MM.1S (cell line): ENCODE measurements around the gene FBLN7.

Experiments
- EZH2 ChIP-seq: fragments of 300-600 bp; sonication (generic); optimal IDR thresholded peaks from 2 replicates; pipeline ENCODE3; 2017; ENCODE audit warnings: low read depth, mild to moderate bottlenecking, antibody characterized with exemption, low read length, mixed read lengths
- EZH2phosphoT487 ChIP-seq: fragments of 300-600 bp; sonication (generic); IDR thresholded peaks from 2 replicates; pipeline ENCODE4 v1.6.1; 2018; ENCODE audit warnings: antibody characterized with exemption, low read length
- TF ChIP-seq, protein P1 (sequence below): fragments of 300-600 bp; sonication (generic); IDR thresholded peaks from 2 replicates; pipeline ENCODE4 v1.5.1; 2016; ENCODE audit warnings: antibody characterized with exemption, low read length, mixed read lengths

GRCh38 chr2:112162956-112163355, 24.8 kb downstream of the FBLN7 start:
- TF ChIP-seq, protein P1, sequence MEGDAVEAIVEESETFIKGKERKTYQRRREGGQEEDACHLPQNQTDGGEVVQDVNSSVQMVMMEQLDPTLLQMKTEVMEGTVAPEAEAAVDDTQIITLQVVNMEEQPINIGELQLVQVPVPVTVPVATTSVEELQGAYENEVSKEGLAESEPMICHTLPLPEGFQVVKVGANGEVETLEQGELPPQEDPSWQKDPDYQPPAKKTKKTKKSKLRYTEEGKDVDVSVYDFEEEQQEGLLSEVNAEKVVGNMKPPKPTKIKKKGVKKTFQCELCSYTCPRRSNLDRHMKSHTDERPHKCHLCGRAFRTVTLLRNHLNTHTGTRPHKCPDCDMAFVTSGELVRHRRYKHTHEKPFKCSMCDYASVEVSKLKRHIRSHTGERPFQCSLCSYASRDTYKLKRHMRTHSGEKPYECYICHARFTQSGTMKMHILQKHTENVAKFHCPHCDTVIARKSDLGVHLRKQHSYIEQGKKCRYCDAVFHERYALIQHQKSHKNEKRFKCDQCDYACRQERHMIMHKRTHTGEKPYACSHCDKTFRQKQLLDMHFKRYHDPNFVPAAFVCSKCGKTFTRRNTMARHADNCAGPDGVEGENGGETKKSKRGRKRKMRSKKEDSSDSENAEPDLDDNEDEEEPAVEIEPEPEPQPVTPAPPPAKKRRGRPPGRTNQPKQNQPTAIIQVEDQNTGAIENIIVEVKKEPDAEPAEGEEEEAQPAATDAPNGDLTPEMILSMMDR, result no peak
- TF ChIP-seq EZH2, result no peak
- no peak for TF ChIP-seq EZH2phosphoT487
